OCI-LY7 (cell line): ENCODE data around the gene FGF21.

Source experiments
- CTCF ChIP-seq: fragments of 200-600 bp; sonication (generic); conservative IDR thresholded peaks from 2 replicates; pipeline ENCODE4 v1.5.1; 2014; ENCODE audit warnings: mild to moderate bottlenecking, antibody characterized with exemption, low read length, moderate library complexity, mixed read lengths
- EZH2phosphoT487 ChIP-seq: fragments of 200-600 bp; sonication (generic); IDR thresholded peaks from 2 replicates; pipeline ENCODE4 v1.6.1; 2018; ENCODE audit warnings: low read depth, borderline replicate concordance, mild to moderate bottlenecking, mixed run types, antibody characterized with exemption, low read length, moderate library complexity, mixed read lengths

- TF ChIP-seq CTCF (no peak), EZH2phosphoT487 (no peak)
These were observed 20.7 kb upstream of the FGF21 start for GRCh38 chr19:48734625-48735024.
